Skeletal muscle tissue (tissue), 4 donors: ENCODE results near the gene PITX1. TPM values are rescaled to one million over a fixed set of nuclear protein-coding genes. Genes with fewer than 3 reads are reported as not detected.

ENCODE experiments used
- H3K27ac ChIP-seq: one replicate; pipeline ENCODE4 v1.7.0; 2013; ENCODE audit warnings: mild to moderate bottlenecking, low read depth, low read length, inconsistent platforms
- H3K27me3 ChIP-seq, 3 donors: one replicate each; pipeline ENCODE4 v1.7.0; 2013; ENCODE audit warnings: low read length in 3 of 3; ENCODE audit not compliant: control insufficient read depth in 3 of 3, insufficient read depth in 3 of 3
- H3K36me3 ChIP-seq, 3 donors: one replicate each; pipeline ENCODE4 v1.7.0; 2013; ENCODE audit warnings: low read length in 3 of 3; ENCODE audit not compliant: control insufficient read depth in 3 of 3, insufficient read depth in 3 of 3
- H3K4me1 ChIP-seq, 3 donors: one replicate each; pipeline ENCODE4 v1.7.0; 2013; ENCODE audit warnings: low read length in 3 of 3, mild to moderate bottlenecking in 3 of 3; ENCODE audit not compliant: control insufficient read depth in 3 of 3, insufficient read depth in 3 of 3
- H3K4me3 ChIP-seq, 3 donors: one replicate each; pipeline ENCODE4 v1.7.0; 2013; ENCODE audit warnings: low read length in 3 of 3
- H3K9ac ChIP-seq, 3 donors: one replicate each; pipeline ENCODE4 v1.7.0; 2013; ENCODE audit warnings: low read length in 3 of 3, mild to moderate bottlenecking in 3 of 3, moderate library complexity in 2 of 3, low read depth in 1 of 3
- H3K9me3 ChIP-seq, 3 donors: one replicate each; pipeline ENCODE4 v1.7.0; 2013; ENCODE audit warnings: low read length in 3 of 3; ENCODE audit not compliant: control insufficient read depth in 3 of 3
- total RNA-seq: library from RNA; depleted of rRNA; stranded (reverse); fragments of >200 nt; gene quantifications from one replicate; pipeline ENCODE4 v1.2.3, GENCODE V29; 2014
- donor health status: Osteomylitis.

The PITX1 gene
- total RNA-seq, 1 donor from 2014 or later, result 2.6 TPM

DNA sequence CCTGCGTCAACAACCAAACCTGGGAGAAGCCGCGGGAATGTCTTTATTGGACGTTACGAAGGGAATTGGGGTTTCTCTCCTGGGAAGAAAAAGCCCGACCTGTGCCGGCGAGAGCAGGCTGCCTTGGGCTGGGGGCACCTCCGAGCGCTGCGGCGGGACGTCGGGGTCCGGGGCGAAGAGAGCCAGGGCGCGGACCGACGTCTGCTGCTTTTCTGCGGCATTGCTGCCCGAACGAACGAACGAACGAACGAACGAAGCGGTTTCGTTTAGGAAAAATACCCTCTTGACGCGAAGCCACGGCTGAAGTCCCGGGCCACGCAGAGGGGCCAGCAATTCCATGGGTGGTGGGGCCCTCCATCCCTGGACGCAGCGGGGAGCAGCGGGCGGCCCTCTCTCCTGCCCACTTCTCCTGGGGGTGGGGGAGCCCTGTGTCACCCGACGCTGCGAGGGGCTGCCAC is 4.8 kb upstream of the PITX1 start:
- no peak overlapping the region for H3K4me3 ChIP-seq
- peaks cover 6 to 22% (median 14%) of the 10 kb centered on the region in 3 donors for H3K4me1 ChIP-seq
- H3K9ac ChIP-seq, result peak overlapping the region in 2 of 3 donors; percentile 23 to 64
- H3K27ac ChIP-seq, result no peak overlapping the region
- H3K36me3 ChIP-seq, result no peaks in the 10 kb centered on the region
- H3K9me3 ChIP-seq, result no peaks in the 10 kb centered on the region
- H3K27me3 ChIP-seq, result peaks cover 56 to 75% (median 61%) of the 10 kb centered on the region in 3 donors

DNA sequence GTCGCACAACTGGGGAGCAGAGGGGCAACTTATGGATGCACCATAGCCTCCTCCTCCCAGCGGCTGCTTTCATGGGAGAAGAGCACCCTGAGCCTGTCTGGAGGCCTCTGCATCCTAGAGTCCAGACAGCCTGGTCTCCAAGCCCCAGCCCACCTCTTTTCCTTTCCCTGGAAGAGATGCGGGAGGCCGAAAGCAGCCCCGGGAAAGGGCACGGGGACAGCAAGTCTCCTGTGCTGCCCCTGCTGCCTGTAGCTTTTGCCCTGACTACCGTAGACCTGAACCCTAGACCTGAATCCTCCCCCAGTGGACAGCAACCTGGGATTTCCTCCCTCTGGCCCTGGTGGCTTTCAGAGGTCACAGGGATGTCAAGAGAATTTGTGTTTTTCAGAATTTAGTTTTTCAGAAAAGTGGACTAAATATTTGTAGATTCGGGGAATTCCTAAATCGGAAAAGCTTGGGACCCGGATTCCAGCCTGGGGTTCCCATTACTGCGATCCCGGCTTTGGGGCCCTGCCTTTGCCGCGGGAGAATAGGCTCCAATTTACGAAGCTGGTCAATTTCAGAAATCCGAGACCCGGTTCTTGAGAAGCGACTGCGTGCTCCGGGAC is 4.3 kb upstream of the PITX1 start:
- no peaks in the 10 kb centered on the region for H3K9me3 ChIP-seq
- H3K4me3 ChIP-seq, result no peak overlapping the region
- peak overlapping the region in 1 of 3 donors; percentile 8 for H3K9ac ChIP-seq
- no peak overlapping the region for H3K27ac ChIP-seq
- H3K36me3 ChIP-seq, result no peaks in the 10 kb centered on the region
- peaks cover 8 to 22% (median 17%) of the 10 kb centered on the region in 3 donors for H3K4me1 ChIP-seq
- H3K27me3 ChIP-seq, result peaks cover 56 to 72% (median 60%) of the 10 kb centered on the region in 3 donors

DNA sequence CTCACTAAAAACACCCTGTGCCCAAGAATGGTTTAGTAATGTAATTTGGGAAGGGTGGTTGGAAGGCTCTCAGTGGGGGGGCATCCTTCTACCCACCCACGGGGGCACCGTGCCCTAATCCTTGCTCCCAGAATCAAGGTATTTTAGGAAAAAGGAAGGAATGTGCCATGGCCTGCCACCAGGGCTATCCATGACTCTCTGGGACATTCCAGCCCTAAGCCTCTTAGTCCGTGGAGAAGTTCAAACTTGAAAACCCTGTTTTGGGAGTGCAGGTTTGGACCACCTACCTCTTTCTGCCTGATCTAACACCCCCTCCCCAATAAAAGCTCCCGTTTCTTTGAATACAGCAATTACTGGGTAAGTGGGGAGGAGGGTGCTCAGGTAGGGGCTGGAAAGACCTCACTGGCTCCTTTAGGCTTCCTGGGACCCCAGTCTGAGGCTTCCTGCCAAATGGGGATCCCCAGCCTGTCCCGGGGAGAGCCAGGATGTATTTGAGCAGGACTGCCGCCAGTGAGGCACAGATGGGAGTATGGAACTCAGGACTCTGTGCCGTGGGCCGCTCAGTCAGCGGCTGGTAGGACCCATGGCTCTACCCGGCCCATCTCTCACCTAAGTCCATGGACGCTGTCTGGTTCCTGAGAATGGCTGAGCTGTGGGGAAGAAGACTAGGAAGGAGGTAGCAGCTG is 3.6 kb upstream of the PITX1 start:
- Histone ChIP-seq H3K27me3 (peaks cover 58 to 65% (median 64%) of the 10 kb centered on the region in 3 donors), H3K36me3 (no peaks in the 10 kb centered on the region), H3K4me3 (no peak overlapping the region), H3K9ac (no peak overlapping the region), H3K9me3 (no peaks in the 10 kb centered on the region), H3K27ac (no peak overlapping the region), H3K4me1 (peaks cover 11 to 22% (median 18%) of the 10 kb centered on the region in 3 donors)

DNA sequence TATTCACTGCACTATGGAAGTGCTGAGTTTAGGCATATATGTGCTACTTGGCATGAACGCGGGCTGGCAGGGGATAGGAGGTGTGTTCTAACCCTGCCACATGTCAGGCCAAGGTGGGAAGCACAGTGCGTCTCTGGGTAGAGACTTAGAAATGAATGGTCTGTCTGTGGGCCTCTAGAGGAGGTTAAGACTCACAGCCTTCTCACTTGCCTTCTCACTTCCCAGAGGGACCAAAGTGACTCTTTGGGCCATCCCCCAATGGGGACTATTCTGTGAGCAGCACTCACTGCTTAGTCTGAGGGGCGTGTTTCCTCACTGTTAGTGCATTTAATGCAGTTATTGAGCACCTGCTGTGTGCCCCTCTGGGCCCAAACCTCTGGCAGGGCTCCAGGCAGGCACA is 2.4 kb upstream of the PITX1 start:
- no peaks in the 10 kb centered on the region for H3K36me3 ChIP-seq
- H3K4me1 ChIP-seq, result peaks cover 13 to 30% (median 24%) of the 10 kb centered on the region in 3 donors
- no peak overlapping the region for H3K9ac ChIP-seq
- H3K9me3 ChIP-seq, result no peaks in the 10 kb centered on the region
- no peak overlapping the region for H3K4me3 ChIP-seq
- H3K27me3 ChIP-seq, result peaks cover 63 to 66% (median 64%) of the 10 kb centered on the region in 3 donors
- H3K27ac ChIP-seq, result no peak overlapping the region

DNA sequence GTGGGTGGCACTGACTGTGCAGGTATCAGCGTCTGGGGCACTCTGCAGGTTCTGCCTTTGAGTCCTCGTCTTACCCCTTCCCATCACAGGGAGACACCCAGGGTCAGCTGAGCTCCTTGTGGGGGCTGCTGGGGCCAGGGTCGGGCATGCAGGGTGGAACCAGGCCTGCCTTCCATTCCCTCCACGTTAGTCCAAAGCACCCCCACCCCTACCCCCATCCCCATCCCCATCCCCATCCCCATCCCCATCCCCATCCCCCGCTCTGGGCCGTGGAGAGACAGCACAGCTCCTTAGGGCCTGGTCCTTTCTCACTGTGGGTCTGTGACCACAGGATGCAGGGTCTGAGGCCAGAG is 1.6 kb upstream of the PITX1 start:
- H3K27me3 ChIP-seq, result peaks cover 64 to 69% (median 64%) of the 10 kb centered on the region in 3 donors

DNA sequence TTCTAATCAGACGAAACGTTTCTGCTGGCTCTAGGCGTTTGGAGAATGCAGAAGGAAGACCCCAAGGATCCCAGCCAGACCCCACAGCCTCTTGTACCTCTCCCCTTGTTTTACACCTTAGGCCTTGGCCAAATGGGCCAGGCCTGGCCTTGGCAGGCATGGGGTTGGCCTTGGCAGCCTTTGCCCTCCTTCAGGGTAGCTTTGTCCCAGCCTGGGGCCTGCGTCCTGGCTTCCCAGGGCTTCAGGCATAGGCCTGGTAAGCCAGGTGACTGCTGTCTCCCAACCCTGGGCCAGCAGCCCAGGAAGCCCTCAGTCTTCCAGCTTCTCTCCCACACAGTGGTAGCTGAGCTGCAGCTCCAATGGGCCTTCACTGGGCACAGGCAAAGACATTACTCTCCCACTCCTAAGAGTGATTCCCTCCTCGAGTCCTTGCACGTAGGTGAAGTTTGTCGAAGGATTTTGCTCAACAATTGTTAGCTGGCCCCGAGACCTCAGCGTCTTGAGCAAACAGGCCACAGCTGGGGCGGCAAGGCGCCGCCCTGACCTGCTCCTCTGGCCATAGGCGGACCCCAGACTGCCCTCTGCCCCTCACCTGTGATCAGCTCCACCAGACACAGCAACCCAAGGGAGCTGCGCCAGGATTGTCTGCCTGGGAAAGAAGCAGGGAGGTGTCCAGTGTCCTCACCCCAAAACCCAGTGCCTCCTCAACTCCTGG is 1.1 kb upstream of the PITX1 start:
- no peaks in the 10 kb centered on the region for H3K9me3 ChIP-seq
- H3K9ac ChIP-seq, result peak overlapping the region; percentile 20 to 72 (median 59)
- H3K27ac ChIP-seq, result peak overlapping the region; percentile 82
- peak overlapping the region in 1 of 3 donors; percentile 63 for H3K4me3 ChIP-seq
- peaks cover 64 to 70% (median 65%) of the 10 kb centered on the region in 3 donors for H3K27me3 ChIP-seq
- no peaks in the 10 kb centered on the region for H3K36me3 ChIP-seq
- H3K4me1 ChIP-seq, result peaks cover 26 to 39% (median 32%) of the 10 kb centered on the region in 3 donors

More for the DNA sequence above, 1.6 kb upstream of the PITX1 start:
- no peak overlapping the region for H3K4me3 ChIP-seq
- peak overlapping the region in 2 of 3 donors; percentile 20 to 40 for H3K9ac ChIP-seq
- no peaks in the 10 kb centered on the region for H3K9me3 ChIP-seq
- peaks cover 21 to 37% (median 28%) of the 10 kb centered on the region in 3 donors for H3K4me1 ChIP-seq
- H3K27ac ChIP-seq, result no peak overlapping the region
- H3K36me3 ChIP-seq, result no peaks in the 10 kb centered on the region

DNA sequence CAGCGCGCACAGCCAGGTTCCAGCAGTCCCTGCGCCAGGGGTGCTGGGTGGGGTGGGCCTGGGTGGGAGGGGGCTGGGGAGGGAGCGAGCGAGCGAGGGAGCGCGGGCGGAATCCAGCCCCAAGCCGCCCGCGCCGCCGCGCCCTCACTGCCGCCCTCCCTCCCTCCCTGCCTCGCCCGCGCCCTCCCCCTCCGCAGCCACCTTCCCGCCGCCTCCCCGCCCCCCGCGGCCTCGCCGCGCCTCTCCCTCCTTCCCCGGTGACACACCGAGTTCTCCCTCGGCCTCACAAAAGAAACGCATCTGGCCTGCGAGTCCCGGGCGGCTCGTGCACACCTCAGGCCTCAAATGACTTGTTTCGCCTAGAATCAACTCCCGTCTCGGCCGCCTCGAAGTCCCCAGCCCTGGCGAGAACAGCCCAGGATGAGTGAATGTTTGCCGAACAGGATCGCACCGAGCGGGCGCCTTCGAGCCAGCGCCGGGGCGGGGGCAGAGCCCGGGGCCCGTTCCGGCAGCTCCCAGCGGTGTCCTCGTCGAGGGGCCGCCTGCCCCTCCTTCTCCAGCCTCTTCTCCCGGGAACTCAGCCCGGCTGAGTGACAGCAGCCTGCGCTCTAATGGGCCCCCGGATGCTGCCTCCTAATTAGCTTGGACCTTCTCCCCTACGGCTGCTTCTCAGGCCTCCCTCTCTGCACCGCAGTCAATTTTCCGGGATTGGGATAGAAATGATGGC is 371 bp upstream of the PITX1 start:
- no peaks in the 10 kb centered on the region for H3K36me3 ChIP-seq
- H3K9me3 ChIP-seq, result no peaks in the 10 kb centered on the region
- peaks cover 26 to 38% (median 30%) of the 10 kb centered on the region in 3 donors for H3K4me1 ChIP-seq
- H3K27ac ChIP-seq, result peak overlapping the region; percentile 82
- peak overlapping the region in 2 of 3 donors; percentile 63 to 75 for H3K4me3 ChIP-seq
- H3K27me3 ChIP-seq, result peaks cover 62 to 64% (median 64%) of the 10 kb centered on the region in 3 donors
- H3K9ac ChIP-seq, result peak overlapping the region in 2 of 3 donors; percentile 59 to 91

DNA sequence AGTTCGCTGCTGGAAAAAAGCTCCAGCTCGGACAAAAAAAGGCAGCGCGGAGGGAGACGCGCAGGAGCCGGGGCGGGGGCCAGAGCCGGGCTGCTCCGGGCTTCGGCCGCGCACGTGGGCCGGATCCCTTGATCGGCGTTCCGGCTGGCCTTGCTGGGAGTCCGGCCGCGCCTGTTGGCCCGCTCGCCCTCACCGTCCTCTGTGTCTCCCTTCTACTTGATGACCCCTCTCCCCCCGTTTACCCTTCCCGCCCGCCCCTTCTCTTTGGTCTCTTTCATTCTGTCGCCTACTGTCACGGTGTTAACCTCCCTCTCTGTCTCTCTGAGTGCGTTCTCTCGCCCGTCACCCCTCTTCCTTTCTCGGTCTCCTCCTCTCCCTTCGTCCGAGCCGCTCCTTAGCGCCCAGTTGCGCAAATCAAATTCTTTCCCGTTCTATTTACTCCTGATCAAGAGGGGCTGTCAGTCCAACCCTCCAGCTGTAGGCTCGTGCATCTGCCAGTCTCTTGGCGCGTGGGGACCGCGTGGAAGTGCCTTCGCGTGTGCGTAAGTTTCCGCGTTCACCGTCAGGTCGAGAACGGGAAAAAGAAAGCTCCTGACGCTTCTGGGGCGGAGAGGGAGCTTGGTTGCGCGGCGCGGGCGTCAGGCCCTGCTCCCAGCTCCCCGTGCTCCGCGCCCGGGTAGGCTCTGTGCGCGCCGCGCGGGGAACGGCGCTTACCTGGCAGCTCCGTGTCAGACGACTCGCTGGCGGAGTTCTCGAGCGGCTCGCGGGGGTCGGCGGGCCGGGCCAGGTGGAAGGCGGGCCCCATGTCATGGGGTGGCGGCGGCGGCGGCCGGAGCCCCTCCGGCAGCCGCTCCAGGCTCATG is 798 bp downstream of the PITX1 start:
- Histone ChIP-seq H3K4me1 (peaks cover 26 to 29% (median 26%) of the 10 kb centered on the region in 3 donors), H3K27me3 (peaks cover 51 to 60% (median 60%) of the 10 kb centered on the region in 3 donors), H3K9ac (peak overlapping the region; percentile 73 to 91 (median 90)), H3K9me3 (no peaks in the 10 kb centered on the region), H3K27ac (peak overlapping the region; percentile 89), H3K36me3 (peaks cover 0 to 6% (median 5%) of the 10 kb centered on the region in 3 donors), H3K4me3 (peak overlapping the region; percentile 75 to 87 (median 75))

DNA sequence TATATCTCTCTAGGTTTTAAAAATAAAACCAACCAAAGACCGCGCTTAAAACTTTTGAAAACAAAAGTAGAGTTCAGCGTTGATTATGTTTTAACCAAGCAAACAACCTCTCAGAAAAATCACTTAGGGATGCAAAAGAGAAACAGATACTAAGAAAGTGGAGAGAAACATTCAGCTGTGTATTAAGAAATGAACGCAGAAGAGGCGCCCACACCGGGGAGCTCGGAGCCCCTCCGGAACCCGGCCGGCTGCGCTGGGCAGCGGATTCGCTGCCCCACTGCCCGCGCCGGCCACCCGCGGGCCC is 1.4 kb downstream of the PITX1 start:
- Histone ChIP-seq H3K27me3 (peaks cover 45 to 60% (median 54%) of the 10 kb centered on the region in 3 donors), H3K9ac (peak overlapping the region; percentile 66 to 91 (median 73)), H3K27ac (peak overlapping the region; percentile 89), H3K9me3 (no peaks in the 10 kb centered on the region), H3K36me3 (peaks cover 0 to 6% (median 5%) of the 10 kb centered on the region in 3 donors), H3K4me3 (peak overlapping the region; percentile 59 to 87 (median 75)), H3K4me1 (peaks cover 26 to 29% (median 26%) of the 10 kb centered on the region in 3 donors)
